HepG2 (cell line): ENCODE data around the gene DNAJB2. TPM values are rescaled to one million over a fixed set of nuclear protein-coding genes. Genes with fewer than 3 reads are reported as not detected.

Experiments used
- AFF4 ChIP-seq: sonication (generic); formaldehyde crosslinking; IDR thresholded peaks from 2 replicates; pipeline ENCODE4 v1.4.0; 2020; ENCODE audit warnings: missing genetic modification reagents
- FIP1L1 ChIP-seq: fragments of 200-400 bp; formaldehyde crosslinking; IDR thresholded peaks from 2 replicates; pipeline ENCODE4 v1.6.1; 2018; ENCODE audit warnings: low read depth, mild to moderate bottlenecking, low read length, moderate library complexity, borderline replicate concordance; ENCODE audit not compliant: insufficient read depth
- HDAC1 ChIP-seq: sonication (generic); formaldehyde crosslinking; IDR thresholded peaks from 2 replicates; pipeline ENCODE4 v1.5.1; 2020; ENCODE audit warnings: mild to moderate bottlenecking, missing genetic modification reagents
- HMG20A ChIP-seq: IDR thresholded peaks from 2 replicates; pipeline ENCODE4 v1.6.1; 2016; ENCODE audit warnings: borderline replicate concordance
- MLX ChIP-seq: IDR thresholded peaks from 2 replicates; pipeline ENCODE4 v1.6.1; 2016
- NAIF1 ChIP-seq: sonication (generic); formaldehyde crosslinking; IDR thresholded peaks from 2 replicates; pipeline ENCODE4 v1.5.0; 2020; ENCODE audit warnings: mild to moderate bottlenecking, missing genetic modification reagents, borderline replicate concordance
- PAWR ChIP-seq: sonication (generic); formaldehyde crosslinking; IDR thresholded peaks from 2 replicates; pipeline ENCODE4 v1.4.0; 2020; ENCODE audit warnings: missing genetic modification reagents, mild to moderate bottlenecking, borderline replicate concordance
- PRDM4 ChIP-seq: sonication (generic); formaldehyde crosslinking; IDR thresholded peaks from 2 replicates; pipeline ENCODE4 v1.9.0; 2021; ENCODE audit warnings: missing genetic modification reagents, borderline replicate concordance
- STAG1 ChIP-seq: sonication (generic); formaldehyde crosslinking; IDR thresholded peaks from 2 replicates; pipeline ENCODE4 v1.4.0; 2020; ENCODE audit warnings: missing genetic modification reagents
- TAF15 ChIP-seq: fragments of 200-400 bp; formaldehyde crosslinking; IDR thresholded peaks from one replicate; pipeline ENCODE4 v1.6.1; 2018; ENCODE audit warnings: mild to moderate bottlenecking, low read depth, low read length; ENCODE audit not compliant: poor library complexity, severe bottlenecking
- TBL1XR1 ChIP-seq: fragments of 150-350 bp; IDR thresholded peaks from 2 replicates; pipeline ENCODE4 v1.6.1; 2014; ENCODE audit warnings: borderline replicate concordance, low read length; ENCODE audit not compliant: partially characterized antibody
- ZMYM3 ChIP-seq: sonication (generic); formaldehyde crosslinking; IDR thresholded peaks from 2 replicates; pipeline ENCODE4 v1.5.1; 2020; ENCODE audit warnings: mild to moderate bottlenecking, missing genetic modification reagents
- ZMYM4 ChIP-seq: sonication (generic); formaldehyde crosslinking; IDR thresholded peaks from 2 replicates; pipeline ENCODE4 v1.8.1; 2023; ENCODE audit warnings: mild to moderate bottlenecking, missing genetic modification reagents
- ZNF256 ChIP-seq: sonication (generic); formaldehyde crosslinking; conservative IDR thresholded peaks from 2 replicates; pipeline ENCODE4 v1.4.0; 2020; ENCODE audit warnings: missing genetic modification reagents
- ZNF292 ChIP-seq: sonication (generic); formaldehyde crosslinking; IDR thresholded peaks from 2 replicates; pipeline ENCODE4 v1.8.1; 2022; ENCODE audit warnings: mild to moderate bottlenecking, low read depth, missing genetic modification reagents, borderline replicate concordance
- polyA plus RNA-seq, 8 experiments: library from polyadenylated mRNA; depleted of rRNA in 3 of 8; stranded (reverse) in 7 of 8; unstranded in 1 of 8; fragments of >200 nt; fragmentation: Illumina TruSeq in 4 of 8; extraction: Trizol in 4 of 8; gene quantifications; 2 replicates each; pipeline versions ENCODE4 v1.2.1 to v1.2.3, GENCODE V29; 2011 to 2016; ENCODE audit warnings: low read depth in 4 of 8, missing spikeins in 1 of 8, mixed read lengths in 1 of 8; ENCODE audit not compliant: insufficient read depth in 1 of 8
- total RNA-seq, 5 experiments: library from RNA; depleted of rRNA; stranded (reverse); fragments of >200 nt; fragmentation: Illumina TruSeq; extraction: Trizol; gene quantifications; 2 replicates each; pipeline ENCODE4 v1.2.3, GENCODE V29; 2016; ENCODE audit warnings: low read depth in 1 of 5
- TF ChIP-seq, protein P1 (sequence below): sonication (generic); formaldehyde crosslinking; IDR thresholded peaks from 2 replicates; pipeline ENCODE4 v1.4.0; 2020; ENCODE audit warnings: missing genetic modification reagents, borderline replicate concordance

DNAJB2 gene
- total and polyA plus RNA-seq, 2 of the 13 experiments (the other 11 are each of a cell fraction or from before 2014, with no cell fraction given) = 21.3 to 31.1 TPM

DNA sequence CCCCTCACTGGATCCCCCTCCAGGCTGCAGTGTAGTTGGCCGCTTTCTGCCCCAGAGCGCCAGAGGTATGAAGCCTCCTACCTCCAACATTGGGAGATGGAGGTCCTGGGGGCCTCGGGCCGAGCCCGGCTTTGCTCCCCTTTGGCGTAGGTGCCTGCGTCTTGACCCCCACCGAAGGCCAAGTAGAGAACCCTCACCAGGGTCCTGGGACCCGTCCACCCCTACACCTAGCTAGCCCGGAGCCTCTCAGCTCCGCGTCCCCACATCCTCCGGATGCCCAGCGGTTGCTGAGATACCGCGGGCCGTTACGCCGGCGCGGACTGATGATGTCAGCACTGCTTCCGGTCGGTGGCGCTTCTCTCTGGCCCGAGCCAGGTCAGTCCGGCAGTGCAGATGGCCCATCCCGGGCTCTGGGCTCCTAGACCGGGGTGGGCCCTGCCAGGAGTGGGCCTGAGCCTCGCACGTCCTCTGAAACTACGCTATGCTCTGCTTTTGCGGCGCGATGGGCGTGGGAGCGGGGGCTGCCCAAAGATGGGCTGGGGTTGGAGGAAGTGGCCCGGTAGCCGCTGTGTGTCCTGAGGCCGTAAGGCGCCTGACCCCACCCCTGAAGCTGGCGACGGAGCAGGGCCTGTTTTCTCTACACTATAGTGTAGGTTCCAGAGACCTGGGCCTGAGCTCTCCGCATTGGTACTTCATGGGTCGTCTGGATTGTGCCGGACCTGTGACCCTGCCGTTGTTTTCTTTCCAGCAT is 33.8 kb upstream of the DNAJB2 start, which contains the start of the genes GLB1L and STK16 (continued):
- TF ChIP-seq, protein P1, sequence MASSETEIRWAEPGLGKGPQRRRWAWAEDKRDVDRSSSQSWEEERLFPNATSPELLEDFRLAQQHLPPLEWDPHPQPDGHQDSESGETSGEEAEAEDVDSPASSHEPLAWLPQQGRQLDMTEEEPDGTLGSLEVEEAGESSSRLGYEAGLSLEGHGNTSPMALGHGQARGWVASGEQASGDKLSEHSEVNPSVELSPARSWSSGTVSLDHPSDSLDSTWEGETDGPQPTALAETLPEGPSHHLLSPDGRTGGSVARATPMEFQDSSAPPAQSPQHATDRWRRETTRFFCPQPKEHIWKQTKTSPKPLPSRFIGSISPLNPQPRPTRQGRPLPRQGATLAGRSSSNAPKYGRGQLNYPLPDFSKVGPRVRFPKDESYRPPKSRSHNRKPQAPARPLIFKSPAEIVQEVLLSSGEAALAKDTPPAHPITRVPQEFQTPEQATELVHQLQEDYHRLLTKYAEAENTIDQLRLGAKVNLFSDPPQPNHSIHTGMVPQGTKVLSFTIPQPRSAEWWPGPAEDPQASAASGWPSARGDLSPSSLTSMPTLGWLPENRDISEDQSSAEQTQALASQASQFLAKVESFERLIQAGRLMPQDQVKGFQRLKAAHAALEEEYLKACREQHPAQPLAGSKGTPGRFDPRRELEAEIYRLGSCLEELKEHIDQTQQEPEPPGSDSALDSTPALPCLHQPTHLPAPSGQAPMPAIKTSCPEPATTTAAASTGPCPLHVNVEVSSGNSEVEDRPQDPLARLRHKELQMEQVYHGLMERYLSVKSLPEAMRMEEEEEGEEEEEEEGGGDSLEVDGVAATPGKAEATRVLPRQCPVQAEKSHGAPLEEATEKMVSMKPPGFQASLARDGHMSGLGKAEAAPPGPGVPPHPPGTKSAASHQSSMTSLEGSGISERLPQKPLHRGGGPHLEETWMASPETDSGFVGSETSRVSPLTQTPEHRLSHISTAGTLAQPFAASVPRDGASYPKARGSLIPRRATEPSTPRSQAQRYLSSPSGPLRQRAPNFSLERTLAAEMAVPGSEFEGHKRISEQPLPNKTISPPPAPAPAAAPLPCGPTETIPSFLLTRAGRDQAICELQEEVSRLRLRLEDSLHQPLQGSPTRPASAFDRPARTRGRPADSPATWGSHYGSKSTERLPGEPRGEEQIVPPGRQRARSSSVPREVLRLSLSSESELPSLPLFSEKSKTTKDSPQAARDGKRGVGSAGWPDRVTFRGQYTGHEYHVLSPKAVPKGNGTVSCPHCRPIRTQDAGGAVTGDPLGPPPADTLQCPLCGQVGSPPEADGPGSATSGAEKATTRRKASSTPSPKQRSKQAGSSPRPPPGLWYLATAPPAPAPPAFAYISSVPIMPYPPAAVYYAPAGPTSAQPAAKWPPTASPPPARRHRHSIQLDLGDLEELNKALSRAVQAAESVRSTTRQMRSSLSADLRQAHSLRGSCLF (CRISPR knock-in tag) = no peak
- TF ChIP-seq ZNF292 (CRISPR knock-in tag) (0 out of 2 replicates have a peak, but pooled peaks have one; percentile 70), PRDM4 (CRISPR knock-in tag) (peak; percentile 75; the same call in 1 of the 2 replicates), AFF4 (no peak), ZMYM4 (peak; percentile 90), FIP1L1 (no peak), HDAC1 (CRISPR knock-in tag) (peak; percentile 100), PAWR (peak; percentile 82; the same call in 1 of the 2 replicates), HMG20A (no peak), TBL1XR1 (peak; percentile 60), MLX (CRISPR knock-in tag) (peak; percentile 43; the same call in 1 of the 2 replicates), NAIF1 (CRISPR knock-in tag) (peak; percentile 55; the same call in 1 of the 2 replicates), ZMYM3 (CRISPR knock-in tag) (no peak), ZNF256 (CRISPR knock-in tag) (no peak), TAF15 (peak; percentile 79), STAG1 (CRISPR knock-in tag) (no peak; the same call in 1 of the 2 replicates)
